IPS-11a (cell line): ENCODE measurements around the gene APOBEC3A.
"Not testable (repeated sequence)": the region's sequence is repeated elsewhere in the genome, so short reads cannot be mapped to it uniquely, and the experiment has no call there.

Source experiments
- H3K4me3 ChIP-seq: one replicate; pipeline ENCODE4 v1.5.1; 2013; ENCODE audit warnings: low read depth, low read length, control low read depth

APOBEC3A gene

GRCh38 chr22:38957808-38958650, 620 bp downstream of the APOBEC3A start:
- no peak overlapping the region for H3K4me3 ChIP-seq

GRCh38 chr22:38958651-38958943, 1.2 kb downstream of the APOBEC3A start:
- not testable (repeated sequence) for H3K4me3 ChIP-seq

- no peak overlapping the region for H3K4me3 ChIP-seq
Measured at GRCh38 chr22:38959590-38959989, 2.2 kb downstream of the APOBEC3A start.

- H3K4me3 ChIP-seq: not testable (repeated sequence)
Measured at GRCh38 chr22:38960673-38961072, 3.3 kb downstream of the APOBEC3A start.

GRCh38 chr22:38963291-38963738, 5.9 kb downstream of the APOBEC3A start:
- not testable (repeated sequence) for H3K4me3 ChIP-seq

GRCh38 chr22:38963872-38964271, 6.5 kb downstream of the APOBEC3A start:
- no peak overlapping the region for H3K4me3 ChIP-seq

- H3K4me3 ChIP-seq: no peak overlapping the region
Measured at GRCh38 chr22:38964306-38964705, 6.9 kb downstream of the APOBEC3A start.

- H3K4me3 ChIP-seq: no peak overlapping the region
Measured at GRCh38 chr22:38964989-38965388, 7.6 kb downstream of the APOBEC3A start.

GRCh38 chr22:38965614-38966379, 8.4 kb downstream of the APOBEC3A start:
- H3K4me3 ChIP-seq: no peak overlapping the region

GRCh38 chr22:38966380-38966702, 8.9 kb downstream of the APOBEC3A start:
- no peak overlapping the region for H3K4me3 ChIP-seq

GRCh38 chr22:38966942-38967341, 9.5 kb downstream of the APOBEC3A start:
- no peak overlapping the region for H3K4me3 ChIP-seq

- no peak overlapping the region for H3K4me3 ChIP-seq
Measured at GRCh38 chr22:38967451-38968450, 10.3 kb downstream of the APOBEC3A start.

- H3K4me3 ChIP-seq: no peak overlapping the region
Measured at GRCh38 chr22:38968801-38969200, 11.4 kb downstream of the APOBEC3A start.

- no peak overlapping the region for H3K4me3 ChIP-seq
Measured at GRCh38 chr22:38970551-38970950, 13.1 kb downstream of the APOBEC3A start.

GRCh38 chr22:38971202-38971601, 13.8 kb downstream of the APOBEC3A start:
- H3K4me3 ChIP-seq: no peak overlapping the region

GRCh38 chr22:38971791-38972190, 14.4 kb downstream of the APOBEC3A start:
- no peak overlapping the region for H3K4me3 ChIP-seq

- no peak overlapping the region for H3K4me3 ChIP-seq
Measured at GRCh38 chr22:38972558-38972957, 15.1 kb downstream of the APOBEC3A start.

GRCh38 chr22:38973289-38974169, 16.1 kb downstream of the APOBEC3A start:
- H3K4me3 ChIP-seq: no peak overlapping the region

GRCh38 chr22:38974170-38974825, 16.9 kb downstream of the APOBEC3A start:
- H3K4me3 ChIP-seq: no peak overlapping the region

- H3K4me3 ChIP-seq: no peak overlapping the region
Measured at GRCh38 chr22:38974826-38975175, 17.4 kb downstream of the APOBEC3A start.
